Esophagus squamous epithelium (tissue), 4 donors: ENCODE results near the gene SPATA12.

ENCODE experiments used
- CTCF ChIP-seq, 6 experiments: fragments of 450-650 bp in 4 of 6; fragments of 200-600 bp in 2 of 6; sonication (generic) in 2 of 6; IDR thresholded peaks; one replicate each; pipeline ENCODE4 v1.5.1; 2016 to 2019; ENCODE audit warnings: antibody characterized with exemption in 6 of 6, mild to moderate bottlenecking in 4 of 6, moderate library complexity in 4 of 6
- POLR2A ChIP-seq, 4 donors: fragments of 450-650 bp; IDR thresholded peaks; one replicate each; pipeline ENCODE4 v1.6.1; 2017; ENCODE audit warnings: antibody characterized with exemption in 4 of 4, mild to moderate bottlenecking in 4 of 4, moderate library complexity in 3 of 4

GRCh38 chr3:57017459-57017845 is 43.0 kb upstream of the SPATA12 start:
- TF ChIP-seq POLR2A (IDR thresholded peaks at IDR 0.05) = no peak
- no peak for TF ChIP-seq CTCF (IDR thresholded peaks at IDR 0.05)
